GM19468 (cell line): ENCODE data around the gene POLR3A.

Experiments used
- ATAC-seq: cut with Tn5 transposase; IDR thresholded peaks from one replicate; pipeline ENCODE4 v1.9.1; 2021; ENCODE audit warnings: mild to moderate bottlenecking, moderate library complexity, moderate number of reproducible peaks; ENCODE audit not compliant: unreplicated experiment; ENCODE audit errors: extremely low read depth

POLR3A gene

DNA sequence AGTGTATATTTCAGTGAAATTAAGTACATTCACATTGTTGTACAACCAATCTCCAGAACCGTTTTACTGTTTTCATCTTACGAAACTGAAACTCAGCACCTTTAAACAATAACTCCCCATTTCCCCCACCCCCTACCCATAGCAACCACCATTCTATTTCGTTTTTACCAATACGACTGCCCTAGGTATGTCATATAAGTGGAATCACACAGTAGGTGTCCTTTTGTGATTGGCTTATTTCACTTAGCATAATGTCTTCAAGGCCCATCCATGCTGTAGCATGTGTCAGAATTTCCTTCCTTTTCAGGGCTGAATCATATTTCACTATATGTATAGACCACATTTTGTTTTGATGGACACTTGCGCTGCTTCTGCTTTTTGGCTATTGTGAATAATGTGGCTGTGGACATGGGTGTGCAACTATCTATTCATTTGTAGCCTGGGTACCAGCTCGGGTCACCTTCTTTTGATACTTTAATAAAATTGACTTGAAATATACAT lies 68.4 kb downstream of the POLR3A start:
- no peak for ATAC-seq

DNA sequence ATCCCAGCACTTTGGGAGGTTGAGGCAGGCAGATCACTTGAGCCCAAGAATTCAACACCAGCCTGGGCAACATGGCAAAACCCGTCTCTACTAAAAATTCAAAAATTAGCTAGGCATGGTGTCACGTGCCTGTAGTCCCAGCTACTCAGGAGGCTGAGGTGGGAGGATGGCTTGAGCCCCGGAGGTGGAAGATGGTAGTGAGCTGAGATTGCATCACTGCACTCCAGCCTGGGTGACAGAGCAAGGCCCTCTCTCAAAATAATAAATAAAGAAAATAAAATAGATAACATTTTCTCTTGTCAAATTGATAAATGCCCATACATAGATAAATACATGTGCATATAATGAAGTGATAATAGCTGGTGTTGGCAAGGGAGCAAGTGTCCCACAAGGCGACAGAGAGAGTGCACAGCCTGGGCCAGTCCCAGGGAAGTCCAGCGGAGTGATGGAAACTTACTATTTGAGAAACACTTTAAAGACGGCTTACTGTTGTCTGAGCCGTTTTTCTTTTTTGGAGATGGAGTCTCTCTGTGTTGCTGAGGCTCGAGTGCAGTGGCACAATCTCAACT lies 69.3 kb downstream of the POLR3A start:
- no peak for ATAC-seq

DNA sequence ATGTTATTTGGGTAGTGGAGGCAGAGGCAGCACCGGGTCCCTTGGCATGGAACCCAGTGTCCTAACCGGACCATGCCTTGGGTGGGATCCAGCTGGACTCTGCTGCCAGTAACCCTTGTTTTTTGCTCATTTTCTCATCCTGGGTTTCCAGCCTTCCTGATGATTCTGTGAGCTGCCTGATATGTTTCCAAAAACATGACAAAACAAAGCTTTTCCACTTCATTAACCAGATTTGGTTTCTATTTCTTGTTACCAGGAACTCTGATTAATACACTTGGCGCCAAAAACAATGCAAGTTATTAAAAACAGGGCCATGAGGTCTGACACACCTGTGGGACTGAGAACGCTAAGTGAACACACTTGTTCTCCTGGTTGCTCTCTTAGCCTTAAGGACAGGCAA lies 69.9 kb downstream of the POLR3A start:
- no peak for ATAC-seq

DNA sequence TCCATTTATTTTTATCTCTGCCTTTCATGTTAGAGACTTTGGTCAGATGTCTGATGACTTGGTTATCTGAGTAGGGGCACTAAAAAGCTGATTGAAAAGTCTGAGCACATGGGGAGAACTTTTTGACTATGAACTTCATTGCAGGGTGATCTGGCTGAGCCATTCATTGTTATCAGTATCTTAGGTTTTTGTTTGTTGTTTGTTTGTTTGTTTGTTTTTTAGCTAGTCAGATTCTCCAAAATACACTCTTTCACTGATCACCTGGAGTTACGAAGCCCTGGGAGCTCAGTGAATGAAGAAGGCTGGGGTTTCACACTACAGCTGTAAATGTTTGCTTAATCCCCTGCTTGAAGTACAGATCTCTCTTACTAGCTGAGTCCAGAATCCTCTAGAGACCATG lies 74.2 kb downstream of the POLR3A start:
- ATAC-seq: no peak

DNA sequence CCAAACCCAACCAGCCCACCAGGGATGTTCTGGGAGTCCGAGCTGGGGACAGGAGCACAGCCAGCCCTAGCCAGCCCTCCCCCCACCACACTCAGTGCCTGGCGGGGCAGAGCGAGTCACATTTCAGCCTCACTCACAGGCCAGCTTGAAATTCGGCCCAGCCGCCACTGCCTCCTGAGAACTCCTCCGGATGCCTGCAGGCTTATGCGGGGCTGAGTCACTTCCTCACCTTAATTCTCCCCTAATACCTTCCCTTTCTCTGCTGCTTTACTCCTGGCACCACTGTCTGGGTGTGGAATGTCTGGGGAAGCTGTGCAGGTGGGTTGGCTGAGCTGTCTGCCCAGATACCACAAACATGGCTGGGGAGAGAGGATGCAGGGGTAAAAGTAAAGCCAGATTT lies 80.1 kb downstream of the POLR3A start:
- no peak for ATAC-seq

DNA sequence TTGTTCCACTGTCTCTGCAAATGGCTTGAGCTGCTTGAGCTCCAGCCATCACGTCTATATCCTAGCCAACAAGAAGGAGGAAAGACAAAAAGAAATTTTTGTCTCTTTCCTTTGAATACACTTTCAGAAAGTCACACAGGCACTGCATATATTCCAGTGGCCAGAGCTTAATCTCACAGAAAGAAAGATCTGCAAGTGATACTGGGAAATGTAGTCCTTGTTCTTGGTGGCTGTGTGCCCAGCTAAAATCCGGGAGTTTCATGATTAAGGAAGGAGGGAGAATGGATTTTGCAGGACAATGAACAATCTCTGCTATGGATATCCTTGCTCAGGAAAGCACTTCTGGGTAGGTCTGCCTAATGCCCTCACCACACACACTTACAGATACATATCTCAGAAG lies 83.2 kb downstream of the POLR3A start:
- no peak for ATAC-seq

DNA sequence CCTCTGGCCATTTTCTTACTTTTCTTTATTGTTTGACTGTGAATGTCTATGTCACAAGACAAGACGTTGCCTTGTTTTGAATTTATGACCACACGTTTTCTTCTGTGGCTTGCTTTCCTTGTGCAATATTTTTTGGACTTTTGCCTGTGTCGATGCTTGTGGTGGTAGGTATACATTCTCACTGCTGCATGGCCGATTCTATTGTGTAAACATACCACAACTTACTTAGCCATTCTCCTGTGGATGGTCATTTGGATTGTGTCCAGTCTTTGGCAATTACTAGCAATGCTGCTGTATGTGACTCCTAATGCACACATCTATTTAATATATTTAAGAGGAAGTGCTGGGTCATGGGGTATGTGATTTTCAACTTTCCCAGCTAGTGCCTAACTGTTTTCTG lies 84.8 kb downstream of the POLR3A start:
- ATAC-seq: no peak

DNA sequence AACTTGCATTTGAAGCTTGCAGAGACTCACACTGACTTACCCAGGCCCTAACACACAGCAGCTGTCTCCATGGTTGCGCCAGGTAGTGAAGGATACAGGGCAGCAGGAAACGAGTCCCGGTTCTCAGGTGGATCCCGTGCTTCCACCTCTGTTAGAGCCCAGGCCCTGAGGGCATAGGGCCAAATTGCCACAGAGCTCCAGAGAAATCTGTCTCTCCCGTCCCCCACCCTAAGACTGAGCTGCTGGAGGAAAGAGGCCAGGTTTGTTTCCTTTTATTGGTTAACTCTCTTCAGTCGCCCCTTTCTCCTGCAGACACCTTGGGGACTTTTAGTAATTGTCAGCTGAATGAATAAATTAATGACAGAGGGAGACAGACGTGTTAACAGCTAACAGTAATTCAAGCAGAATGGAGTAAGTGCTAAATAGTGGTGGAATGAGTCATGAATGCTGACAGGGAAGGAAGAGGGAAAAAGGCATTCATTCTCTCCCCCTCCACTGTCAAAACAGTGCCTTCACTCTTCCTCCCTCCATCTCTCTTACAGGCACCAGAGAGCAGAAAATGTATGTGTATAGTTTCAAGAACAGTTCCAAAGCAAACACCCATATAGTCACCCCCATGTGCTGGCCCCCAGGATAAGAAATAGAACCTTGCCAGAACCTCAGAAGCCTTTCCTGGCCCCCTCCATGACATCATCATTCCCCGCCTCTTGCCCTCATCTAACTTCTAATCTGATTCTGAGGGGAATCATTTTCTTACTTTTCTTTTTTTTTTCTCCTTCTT lies 86.0 kb downstream of the POLR3A start:
- ATAC-seq: no peak

DNA sequence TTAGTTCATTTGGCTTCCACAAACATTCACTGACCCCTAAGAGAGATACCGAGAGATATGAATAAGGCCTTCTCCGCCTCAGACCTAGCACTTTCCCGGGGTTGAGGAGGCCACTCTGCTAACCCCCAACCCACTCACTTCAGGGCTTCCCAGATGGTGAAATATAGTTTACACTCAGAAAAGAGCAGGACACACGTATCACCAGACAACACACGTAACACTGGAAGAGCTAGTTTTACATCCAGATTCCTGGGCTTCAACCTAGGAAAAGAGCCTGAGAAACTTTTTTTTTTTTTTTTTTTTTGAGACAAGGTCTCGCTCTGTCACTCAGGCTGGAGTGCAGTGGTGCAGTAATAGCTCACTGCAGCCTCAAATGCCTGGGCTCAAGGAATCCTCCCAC lies 87.5 kb downstream of the POLR3A start:
- ATAC-seq: no peak

DNA sequence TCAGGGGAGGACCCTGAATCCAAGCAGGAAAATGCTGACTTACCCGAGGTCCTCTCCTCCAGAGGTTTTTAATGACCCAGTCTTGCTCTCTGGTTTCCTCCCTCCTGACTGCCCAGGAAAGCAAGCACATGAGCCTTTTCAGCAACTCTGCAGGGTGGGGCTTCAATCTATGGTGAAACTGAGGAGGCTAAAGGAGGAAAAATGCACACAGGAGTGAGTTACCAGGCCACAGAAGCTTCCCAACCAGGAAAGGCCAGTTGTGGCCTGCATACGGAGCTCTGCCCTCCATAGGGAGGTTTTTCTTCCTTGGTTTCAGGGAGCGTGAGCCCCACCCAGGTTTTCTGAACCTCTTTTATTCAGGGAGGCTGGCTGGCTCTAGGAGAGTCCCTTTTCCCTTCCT lies 88.7 kb downstream of the POLR3A start:
- no peak for ATAC-seq

DNA sequence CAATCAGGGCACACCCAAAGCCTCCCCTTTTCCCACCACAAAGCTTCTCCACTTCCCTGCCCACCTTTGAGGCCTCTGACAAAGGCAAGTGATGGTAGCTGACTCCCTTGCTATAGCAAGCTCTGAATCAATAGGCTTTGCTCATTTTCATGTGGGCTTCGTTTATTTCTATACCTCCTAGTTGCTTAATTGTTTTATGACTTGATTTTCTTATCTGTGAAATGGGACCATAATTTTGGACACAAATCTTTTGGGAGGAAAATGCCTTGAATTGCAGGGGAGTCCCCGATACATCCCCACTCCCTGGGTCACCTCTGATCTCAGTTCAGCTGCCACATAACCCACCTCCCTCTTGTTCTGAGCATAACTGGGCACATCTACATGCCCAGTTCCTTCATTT lies 89.1 kb downstream of the POLR3A start:
- ATAC-seq: no peak

DNA sequence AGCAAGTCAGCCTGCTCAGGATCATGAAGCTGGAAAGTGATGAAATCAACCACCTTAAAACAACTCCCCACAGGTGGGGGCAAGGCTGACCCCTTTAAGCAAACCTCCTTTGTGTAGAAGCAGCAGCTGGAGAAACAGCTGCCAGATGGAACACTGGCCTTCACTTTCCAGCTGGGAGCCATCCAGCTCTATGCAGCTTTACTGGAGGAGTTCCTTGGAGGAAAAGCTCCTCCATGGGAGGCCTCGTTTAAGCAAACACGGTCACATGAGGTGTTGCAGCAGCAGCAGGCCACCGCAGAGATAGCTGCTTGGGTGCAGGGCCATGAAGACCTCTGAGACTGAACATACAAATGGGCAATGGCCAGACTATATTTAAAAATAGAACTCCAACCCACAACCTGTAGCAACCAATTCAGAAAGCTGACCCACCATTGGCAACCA lies 89.7 kb downstream of the POLR3A start:
- no peak for ATAC-seq

DNA sequence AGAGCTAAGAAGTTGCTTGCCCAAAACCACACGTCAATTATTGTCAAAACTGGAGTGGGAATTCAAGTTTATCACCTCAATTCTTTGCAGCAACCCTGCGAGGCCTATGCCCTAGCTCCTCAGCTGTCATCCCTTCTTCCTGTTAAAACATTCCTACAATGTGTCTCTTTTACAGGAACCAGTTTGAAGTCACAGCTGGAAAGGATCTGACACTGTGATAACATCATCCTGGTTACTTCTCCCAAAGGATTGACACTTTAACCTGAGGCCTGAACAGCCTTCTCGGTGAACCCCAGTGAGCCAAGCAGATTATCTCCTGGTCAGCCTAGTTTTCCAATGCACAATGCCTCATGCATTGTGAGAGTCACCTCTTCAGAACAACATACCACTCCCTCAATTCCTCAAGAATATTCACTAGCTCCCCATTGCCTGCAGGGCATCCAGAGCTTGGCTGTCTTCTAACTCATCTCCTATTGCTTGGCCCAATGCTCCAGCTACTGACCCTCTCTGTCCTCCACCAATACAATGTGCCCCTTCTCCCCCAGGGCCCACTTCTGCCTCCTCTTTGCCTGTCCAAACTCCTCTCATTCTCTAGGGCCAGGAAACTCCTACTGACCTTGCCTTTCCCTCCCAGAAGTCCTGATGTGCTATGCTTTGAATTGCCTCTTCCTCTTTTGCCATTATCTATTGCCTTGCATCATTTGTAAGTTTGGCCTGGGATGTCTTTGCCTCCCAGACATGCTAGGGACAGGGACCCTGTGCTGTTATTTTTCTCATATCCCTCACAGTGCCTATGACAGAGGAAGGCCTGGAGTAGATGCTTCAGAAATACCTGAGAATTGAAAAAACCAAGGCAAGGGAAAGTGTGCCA lies 92.4 kb downstream of the POLR3A start:
- no peak for ATAC-seq

DNA sequence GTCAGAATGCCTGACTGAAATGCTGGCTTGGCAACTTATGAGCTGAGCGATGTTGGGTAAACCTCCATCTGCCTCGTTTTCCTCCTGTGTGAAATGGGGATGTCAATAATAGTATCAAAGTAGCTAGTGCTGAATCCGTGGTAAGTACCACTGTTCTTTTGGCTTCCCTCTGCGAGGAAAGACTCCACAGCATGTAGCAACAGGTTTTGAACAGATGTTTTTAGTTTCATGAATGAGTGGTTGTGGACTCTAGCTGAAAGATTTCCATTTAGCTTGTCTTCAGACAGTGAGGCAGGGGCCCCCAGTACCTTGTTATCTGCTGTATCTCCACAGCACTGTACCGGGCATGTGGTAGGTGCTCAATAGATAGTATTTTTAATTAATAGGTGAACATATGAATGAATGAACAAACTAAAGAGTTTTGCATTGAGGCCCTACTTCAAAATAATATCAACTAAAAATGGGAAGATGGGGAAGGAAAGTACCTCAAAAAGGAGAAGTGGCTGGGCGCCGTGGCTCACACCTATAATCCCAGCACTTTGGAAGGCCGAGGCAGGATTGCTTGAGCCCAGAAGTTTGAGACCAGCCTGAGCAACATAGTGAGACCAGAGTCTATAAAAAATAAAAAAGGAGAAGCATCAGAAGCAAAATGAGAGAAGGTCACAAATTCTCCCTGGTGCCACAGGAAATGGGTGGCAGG lies 97.1 kb downstream of the POLR3A start:
- ATAC-seq: no peak

DNA sequence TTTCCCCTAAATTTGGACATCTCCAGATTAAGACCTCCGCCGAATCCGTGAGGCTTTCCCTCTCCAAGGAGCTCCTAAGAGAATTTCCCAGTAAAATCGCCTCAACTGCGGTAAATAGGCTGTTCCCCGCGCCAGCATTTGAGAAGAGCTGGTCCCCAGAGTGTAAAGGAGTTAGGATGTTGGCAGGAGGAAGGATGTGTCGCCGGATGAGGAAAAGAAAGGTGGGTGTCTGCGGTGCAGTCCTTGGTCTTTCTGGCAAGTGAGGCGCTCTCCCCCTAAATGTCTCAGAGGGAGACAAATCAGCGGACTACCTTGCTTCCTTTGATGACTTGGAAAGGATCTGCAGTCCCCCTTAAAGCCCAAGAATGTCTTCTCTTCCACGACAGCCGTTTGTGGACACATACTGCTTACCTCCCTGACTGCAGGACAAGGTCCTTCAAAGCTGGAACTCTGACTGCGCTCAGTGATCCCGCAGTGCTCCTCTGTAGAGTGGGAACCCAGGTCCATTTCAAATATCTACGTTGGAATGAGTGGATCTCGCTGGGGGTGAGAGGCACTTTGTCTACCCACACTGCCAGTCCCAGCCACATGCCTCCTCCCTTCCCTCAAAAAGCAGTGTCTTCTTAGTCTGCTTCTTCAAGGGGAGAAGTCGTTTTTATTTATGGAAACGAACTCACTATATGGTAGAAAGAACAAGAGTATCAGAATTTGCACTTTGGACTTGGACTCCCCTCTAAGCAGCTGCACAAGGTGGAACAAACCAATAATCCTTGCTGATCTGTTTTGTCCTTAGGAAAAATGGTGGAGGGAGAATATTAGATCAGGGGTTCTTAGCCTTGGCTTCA lies 101.7 kb downstream of the POLR3A start:
- ATAC-seq: no peak

DNA sequence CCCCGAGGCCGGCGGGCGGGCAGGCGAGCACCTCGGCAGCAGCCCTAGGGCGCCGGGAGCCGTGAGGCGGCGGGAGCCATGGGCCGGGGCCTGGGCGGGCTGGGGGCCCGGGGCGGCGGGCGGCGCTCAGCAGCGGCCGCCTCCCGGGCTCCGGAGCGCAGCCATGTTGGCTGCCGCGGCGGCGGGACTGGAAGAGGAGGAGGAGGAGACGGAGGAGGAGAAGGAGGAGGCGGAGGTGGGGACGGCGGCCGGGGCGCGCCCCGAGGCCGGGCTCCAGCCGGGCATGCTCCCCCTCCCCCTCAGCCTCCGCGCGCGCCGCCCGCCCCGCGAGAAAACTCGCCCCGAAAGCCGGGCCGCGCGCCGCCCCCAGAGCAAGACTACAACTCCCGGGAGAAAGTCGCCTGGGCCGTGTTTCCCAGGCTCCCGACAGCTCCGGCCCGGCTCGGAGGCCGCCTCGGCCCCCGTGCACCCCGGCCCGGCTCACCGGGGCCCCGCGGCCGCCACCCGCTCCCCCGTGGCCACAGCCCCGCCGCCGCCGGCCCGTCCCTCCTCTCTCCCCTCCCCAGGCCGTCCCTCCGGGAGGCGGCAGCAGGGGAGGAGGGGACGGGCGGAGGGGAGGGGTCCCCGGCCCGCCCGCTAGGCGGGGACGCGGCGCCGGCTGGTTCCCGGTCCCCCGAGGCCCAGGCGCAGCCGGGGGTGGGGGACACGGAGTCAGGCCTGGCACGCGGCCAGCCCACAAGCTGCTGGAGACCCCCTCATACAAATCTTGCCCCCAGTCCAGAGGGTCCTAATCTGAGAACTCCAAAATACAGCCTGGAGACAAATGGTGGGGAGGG lies 102.5 kb downstream of the POLR3A start, which contains the start of gene DLG5:
DLG5 (minus strand) TSS at position 190 of the 836 bp plus-strand sequence. CDS start 235 bp downstream, outside the sequence.
- ATAC-seq: no peak

DNA sequence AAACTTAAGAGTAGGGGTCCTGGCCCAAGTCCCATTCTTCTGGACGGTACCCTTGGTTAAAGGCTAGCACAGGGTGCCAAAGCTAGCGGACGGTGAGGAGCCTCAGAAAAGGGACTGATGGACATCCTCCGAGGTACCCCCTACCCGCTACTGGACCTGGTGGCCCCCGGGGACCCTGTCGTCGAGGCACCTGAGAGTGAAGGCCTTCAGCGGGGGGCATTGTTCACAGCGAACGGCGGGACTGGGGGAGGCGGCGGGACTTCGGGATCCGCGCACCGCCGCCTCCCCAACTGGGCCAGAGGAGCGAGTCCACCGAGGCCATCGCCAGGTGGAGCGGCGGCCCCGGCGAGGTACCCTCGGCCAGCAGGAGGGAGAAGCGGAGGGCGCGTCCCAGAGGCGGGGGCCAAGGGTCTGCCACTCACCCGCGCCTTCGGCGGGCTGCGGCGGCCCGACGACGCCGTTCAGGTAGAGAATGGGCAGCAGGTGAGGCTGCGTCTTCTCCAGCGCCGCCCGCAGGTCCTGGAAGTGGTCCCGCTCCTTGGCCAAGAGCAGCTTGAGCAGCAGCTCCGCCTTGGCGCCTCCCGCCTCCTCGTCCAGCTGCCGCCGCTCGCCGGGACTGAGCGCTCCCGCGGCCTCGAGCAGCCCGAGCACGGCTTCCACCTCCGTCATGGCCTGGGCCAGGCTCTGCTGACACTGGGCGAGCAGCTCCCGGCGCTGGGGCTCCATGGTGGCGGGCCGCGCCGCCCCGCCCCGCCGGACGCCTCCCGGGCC lies 103.3 kb downstream of the POLR3A start:
- ATAC-seq: peak; percentile 35

DNA sequence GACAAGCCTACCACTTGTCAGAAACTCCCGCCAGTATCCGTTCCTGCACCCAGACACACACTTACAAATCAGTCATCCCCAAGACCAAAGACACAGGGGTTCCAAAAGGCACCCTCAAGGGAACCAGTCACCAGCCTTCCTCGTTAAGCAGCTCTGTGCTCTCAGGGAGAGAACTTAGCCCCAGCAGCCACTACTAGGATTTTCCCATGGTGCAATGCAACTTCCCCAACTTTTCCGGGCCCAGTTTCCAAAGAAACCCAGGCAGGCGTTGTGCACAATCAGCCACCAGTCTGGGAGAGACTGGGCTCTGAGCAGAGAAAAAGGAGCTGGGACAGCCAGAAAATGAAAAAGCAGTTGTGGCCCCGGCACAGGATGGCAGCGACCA lies 103.9 kb downstream of the POLR3A start:
- no peak for ATAC-seq
